ENCODE measurements around the gene MIGA2. TPM values are rescaled to one million over a fixed set of nuclear protein-coding genes. Genes with fewer than 3 reads are reported as not detected.

Gene MIGA2
- total and polyA plus RNA-seq, 4 donors, result 8.0 to 42.6 (median 16.9) TPM

GRCh38 chr9:129097671-129098306 lies 61.4 kb downstream of the MIGA2 start:
- no peaks in the 10 kb centered on the region for H3K27me3 ChIP-seq (ENCODE audit: control insufficient read depth in 4 of 4, insufficient read depth in 4 of 4, low read length in 3 of 4)
- WGBS, result 96% methylated on average over 16 of the region's 16 CpGs
- no peaks in the 10 kb centered on the region for H3K9me3 ChIP-seq (ENCODE audit: control insufficient read depth in 4 of 4, low read length in 3 of 4)
- H3K27ac ChIP-seq (ENCODE audit: low read depth in 1 of 2, low read length in 2 of 2), result no peak overlapping the region
- TF ChIP-seq HNF4G (IDR thresholded peaks at IDR 0.05) (no peak), ZBTB33 (IDR thresholded peaks at IDR 0.05) (no peak), REST (IDR thresholded peaks at IDR 0.05) (no peak), GABPA (IDR thresholded peaks at IDR 0.05 in 1 of 2, conservative IDR thresholded peaks at IDR 0.05 in 1 of 2) (no peak), HNF4A (conservative IDR thresholded peaks at IDR 0.05) (no peak), EGR1 (IDR thresholded peaks at IDR 0.05; ENCODE audit: low read depth in 2 of 2) (no peak), FOXA2 (IDR thresholded peaks at IDR 0.05) (no peak), CTCF (IDR thresholded peaks at IDR 0.05; ENCODE audit: low read depth, low read length, missing input control) (no peak), YY1 (IDR thresholded peaks at IDR 0.05) (no peak), FOXA1 (IDR thresholded peaks at IDR 0.05) (no peak), TAF1 (conservative IDR thresholded peaks at IDR 0.05) (no peak), RXRA (IDR thresholded peaks at IDR 0.05) (no peak), MAX (IDR thresholded peaks at IDR 0.05) (no peak)
- DNase-seq (ENCODE audit: low spot score), result no peak
- H3K36me3 ChIP-seq (ENCODE audit: control insufficient read depth in 4 of 4, insufficient read depth in 3 of 4, low read depth in 1 of 4, low read length in 3 of 4), result peaks cover 8 to 55% (median 30%) of the 10 kb centered on the region in 4 donors
- no peak overlapping the region for H3K4me3 ChIP-seq (ENCODE audit: low read depth in 1 of 3, low read length in 3 of 3)
- no peak overlapping the region for H3K9ac ChIP-seq (ENCODE audit: low read depth in 1 of 2, low read length in 2 of 2)
- peaks cover 0 to 18% (median 11%) of the 10 kb centered on the region in 4 donors for H3K4me1 ChIP-seq (ENCODE audit: control insufficient read depth in 4 of 4, insufficient read depth in 4 of 4, low read length in 3 of 4)

- no peaks in the 10 kb centered on the region for H3K27me3 ChIP-seq (ENCODE audit: control insufficient read depth in 4 of 4, insufficient read depth in 4 of 4, low read length in 3 of 4)
- DNase-seq (ENCODE audit: low spot score), result no peak
- peaks cover 0 to 18% (median 11%) of the 10 kb centered on the region in 4 donors for H3K4me1 ChIP-seq (ENCODE audit: control insufficient read depth in 4 of 4, insufficient read depth in 4 of 4, low read length in 3 of 4)
- peaks cover 8 to 55% (median 30%) of the 10 kb centered on the region in 4 donors for H3K36me3 ChIP-seq (ENCODE audit: control insufficient read depth in 4 of 4, insufficient read depth in 3 of 4, low read depth in 1 of 4, low read length in 3 of 4)
- no peaks in the 10 kb centered on the region for H3K9me3 ChIP-seq (ENCODE audit: control insufficient read depth in 4 of 4, low read length in 3 of 4)
- H3K9ac ChIP-seq (ENCODE audit: low read depth in 1 of 2, low read length in 2 of 2), result no peak overlapping the region
- H3K4me3 ChIP-seq (ENCODE audit: low read depth in 1 of 3, low read length in 3 of 3), result no peak overlapping the region
- H3K27ac ChIP-seq (ENCODE audit: low read depth in 1 of 2, low read length in 2 of 2), result no peak overlapping the region
- TF ChIP-seq HNF4G (IDR thresholded peaks at IDR 0.05), result no peak
- TF ChIP-seq MAX (IDR thresholded peaks at IDR 0.05), result no peak
- TF ChIP-seq GABPA (IDR thresholded peaks at IDR 0.05 in 1 of 2, conservative IDR thresholded peaks at IDR 0.05 in 1 of 2), result no peak
- WGBS, result 96% methylated on average over 11 of the region's 11 CpGs
Observed at GRCh38 chr9:129098328-129098727, 61.9 kb downstream of the MIGA2 start.
